Measurements from ENCODE around the gene DEFB132.

DEFB132 gene

DNA sequence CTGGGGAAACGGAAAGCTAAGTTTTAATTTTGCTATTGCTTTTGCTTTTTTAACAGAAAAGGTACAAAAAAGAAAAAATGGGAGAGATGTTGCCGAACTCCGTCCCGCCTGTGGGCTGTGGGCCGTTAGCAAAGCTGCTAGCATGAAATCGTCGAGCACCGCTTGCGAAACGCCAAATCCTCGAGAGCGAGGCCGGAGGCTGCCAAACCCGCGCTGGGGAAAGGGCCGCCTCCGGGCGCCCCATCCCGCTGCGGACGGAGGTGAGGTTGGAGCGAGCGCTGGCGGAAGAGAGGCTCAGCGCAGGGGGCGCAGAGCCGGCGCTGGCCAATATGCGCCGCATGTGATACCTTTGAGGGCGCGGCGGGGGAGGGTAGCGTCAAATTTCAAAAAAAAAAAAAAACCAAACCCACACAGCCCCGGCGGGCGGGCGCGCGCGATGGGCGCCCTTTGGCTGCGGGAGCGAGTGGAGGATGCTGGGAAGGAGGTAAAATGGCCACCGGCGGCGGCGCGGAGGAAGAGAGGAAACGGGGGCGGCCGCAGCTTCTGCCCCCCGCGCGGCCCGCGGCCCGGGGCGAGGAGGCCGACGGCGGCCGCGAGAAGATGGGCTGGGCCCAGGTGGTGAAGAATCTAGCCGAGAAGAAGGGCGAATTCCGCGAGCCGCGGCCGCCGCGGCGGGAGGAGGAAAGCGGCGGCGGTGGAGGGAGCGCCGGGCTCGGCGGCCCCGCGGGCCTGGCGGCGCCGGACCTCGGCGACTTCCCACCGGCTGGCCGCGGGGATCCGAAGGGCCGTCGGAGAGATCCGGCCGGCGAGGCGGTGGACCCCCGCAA, 39.8 kb downstream of the DEFB132 start, which contains the start of gene ZCCHC3:
ZCCHC3 (plus strand) TSS at position 473 of the 827 bp plus-strand sequence; CDS start at position 490, 17 bp downstream.
- peak; percentile 87 for DNase-seq (ENCODE audit: low spot score)

DNA sequence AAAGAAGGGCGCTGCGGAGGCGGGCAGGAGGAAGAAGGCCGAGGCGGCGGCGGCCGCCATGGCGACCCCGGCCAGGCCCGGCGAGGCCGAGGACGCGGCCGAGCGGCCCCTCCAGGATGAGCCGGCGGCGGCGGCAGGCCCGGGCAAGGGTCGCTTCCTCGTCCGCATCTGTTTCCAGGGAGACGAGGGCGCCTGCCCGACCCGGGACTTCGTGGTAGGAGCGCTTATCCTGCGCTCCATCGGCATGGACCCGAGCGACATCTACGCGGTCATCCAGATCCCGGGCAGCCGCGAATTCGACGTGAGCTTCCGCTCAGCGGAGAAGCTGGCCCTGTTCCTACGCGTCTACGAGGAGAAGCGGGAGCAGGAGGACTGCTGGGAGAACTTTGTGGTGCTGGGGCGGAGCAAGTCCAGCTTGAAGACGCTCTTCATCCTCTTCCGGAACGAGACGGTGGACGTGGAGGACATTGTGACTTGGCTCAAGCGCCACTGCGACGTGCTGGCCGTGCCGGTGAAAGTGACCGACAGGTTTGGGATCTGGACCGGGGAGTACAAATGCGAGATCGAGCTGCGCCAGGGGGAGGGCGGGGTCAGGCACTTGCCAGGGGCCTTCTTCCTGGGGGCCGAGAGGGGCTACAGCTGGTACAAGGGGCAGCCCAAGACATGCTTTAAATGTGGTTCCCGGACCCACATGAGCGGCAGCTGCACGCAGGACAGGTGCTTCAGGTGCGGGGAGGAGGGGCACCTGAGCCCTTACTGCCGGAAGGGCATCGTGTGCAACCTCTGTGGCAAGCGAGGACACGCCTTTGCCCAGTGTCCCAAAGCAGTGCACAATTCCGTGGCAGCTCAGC, 40.6 kb downstream of the DEFB132 start:
- DNase-seq (ENCODE audit: low spot score): peak; percentile 67

DNA sequence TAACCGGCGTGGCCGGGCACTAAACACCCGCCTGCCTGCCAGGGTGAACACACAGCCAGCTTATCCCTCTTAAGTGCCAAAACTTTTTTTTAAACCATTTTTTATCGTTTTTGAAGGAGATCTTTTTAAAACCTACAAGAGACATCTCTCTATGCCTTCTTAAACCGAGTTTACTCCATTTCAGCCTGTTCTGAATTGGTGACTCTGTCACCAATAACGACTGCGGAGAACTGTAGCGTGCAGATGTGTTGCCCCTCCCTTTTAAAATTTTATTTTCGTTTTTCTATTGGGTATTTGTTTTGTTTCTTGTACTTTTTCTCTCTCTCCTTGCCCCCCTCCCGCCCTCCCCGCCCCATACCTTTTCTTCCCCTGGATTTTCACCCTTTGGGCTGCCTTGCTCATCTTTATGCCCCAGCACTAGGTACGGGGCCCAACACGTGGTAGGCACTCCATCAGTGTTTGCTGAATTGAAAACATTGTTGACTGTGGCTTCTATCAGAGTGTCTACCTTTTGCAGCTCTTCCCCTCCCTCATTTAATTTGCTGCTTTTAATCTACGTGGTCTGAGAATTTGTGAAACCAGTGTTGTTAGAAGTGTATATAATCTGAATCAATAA, 41.4 kb downstream of the DEFB132 start:
- no peak for DNase-seq (ENCODE audit: low spot score)

DNA sequence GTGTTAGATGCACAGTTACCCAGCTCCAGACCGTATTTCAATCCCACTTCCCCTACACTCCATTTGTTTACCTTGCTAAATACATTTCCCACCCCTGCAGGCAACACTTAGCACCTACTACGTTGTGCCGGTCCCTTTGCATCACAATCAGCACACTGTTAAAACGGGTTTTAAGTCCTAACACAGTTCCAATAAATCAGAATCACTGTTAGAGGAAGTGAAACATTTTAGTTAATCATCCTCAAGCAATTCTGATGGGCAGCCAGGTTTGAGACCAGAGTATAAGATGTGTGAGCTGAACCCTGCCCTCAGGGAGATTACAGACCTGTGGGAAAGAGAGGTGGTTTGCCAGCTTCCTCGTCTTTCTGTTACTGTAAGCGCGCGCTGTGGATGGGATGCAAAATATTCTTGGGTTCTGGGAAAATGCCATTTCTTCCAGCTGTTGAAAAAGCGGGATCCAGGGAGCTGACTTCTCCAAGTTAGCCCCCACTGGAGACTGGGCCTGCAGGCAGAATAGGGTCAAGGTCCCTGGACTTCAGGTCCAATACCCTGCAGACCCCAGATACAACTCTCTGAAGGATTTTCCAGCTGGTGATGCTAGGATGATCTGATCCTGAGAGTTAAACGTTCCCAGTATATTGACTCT, 42.9 kb downstream of the DEFB132 start:
- no peak for DNase-seq (ENCODE audit: low spot score)

DNA sequence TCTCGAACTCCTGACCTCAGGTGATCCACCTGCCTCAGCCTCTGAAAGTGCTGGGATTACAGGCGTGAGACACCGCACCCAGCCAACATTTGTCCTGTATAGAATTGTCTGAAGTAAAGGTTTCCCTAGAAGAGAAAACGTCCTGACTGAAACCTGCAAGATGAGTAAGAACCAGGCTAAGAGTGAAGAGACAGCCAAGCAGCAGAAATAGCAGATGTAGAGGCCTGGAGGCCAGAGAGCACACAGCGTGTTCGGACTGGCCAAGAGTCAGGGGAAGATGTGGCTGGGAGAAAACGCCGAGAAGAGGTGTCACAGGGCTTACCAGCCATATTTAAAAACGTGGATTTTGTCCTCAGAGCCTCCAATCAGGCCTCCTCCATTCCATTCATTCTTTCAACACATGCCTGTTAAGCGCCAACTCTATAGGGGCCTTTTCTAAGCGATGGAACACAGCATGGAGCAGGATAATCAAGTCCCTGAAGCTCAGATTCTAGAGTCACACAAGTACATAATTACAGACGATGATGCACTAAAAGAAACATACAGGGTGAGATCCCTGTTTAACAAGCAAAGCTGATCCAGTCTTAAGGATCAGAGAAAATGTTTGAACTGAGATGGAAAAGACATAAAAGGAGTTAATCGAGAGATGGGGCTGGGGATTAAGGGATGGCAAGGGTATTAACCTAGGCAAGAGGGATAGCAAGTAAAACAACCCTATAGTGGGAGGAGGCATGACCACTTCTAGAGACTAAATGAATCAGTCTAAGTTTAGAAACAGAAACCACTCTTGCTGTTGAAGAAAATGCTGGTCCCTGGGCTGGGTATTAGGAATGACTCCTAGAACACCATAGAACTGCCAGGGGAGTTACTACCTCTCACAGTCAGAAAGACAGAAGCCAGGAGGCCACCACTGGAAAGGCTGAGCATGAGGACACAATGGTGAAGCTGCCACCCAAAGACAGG, 44.6 kb downstream of the DEFB132 start:
- no peak for DNase-seq (ENCODE audit: low spot score)

DNA sequence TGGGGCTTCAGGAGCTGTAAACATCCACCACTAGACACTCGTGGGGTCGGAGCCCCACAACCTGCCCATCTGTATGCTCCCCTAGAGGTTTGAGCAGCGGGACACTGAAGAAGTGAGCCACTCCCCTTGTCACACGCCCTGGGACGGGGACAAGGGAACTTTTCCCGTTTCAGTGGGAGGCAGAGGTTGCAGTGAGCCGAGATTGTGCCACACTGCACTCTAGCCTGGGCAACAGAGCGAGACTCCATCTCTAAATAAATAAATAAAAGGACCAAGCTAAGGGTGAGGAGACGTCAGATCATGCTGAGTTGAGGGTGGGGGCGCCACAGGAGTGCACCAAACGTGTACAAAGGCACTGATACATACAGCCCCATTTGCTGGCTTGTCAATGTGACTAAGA, 48.2 kb downstream of the DEFB132 start:
- no peak for DNase-seq (ENCODE audit: low spot score)

DNA sequence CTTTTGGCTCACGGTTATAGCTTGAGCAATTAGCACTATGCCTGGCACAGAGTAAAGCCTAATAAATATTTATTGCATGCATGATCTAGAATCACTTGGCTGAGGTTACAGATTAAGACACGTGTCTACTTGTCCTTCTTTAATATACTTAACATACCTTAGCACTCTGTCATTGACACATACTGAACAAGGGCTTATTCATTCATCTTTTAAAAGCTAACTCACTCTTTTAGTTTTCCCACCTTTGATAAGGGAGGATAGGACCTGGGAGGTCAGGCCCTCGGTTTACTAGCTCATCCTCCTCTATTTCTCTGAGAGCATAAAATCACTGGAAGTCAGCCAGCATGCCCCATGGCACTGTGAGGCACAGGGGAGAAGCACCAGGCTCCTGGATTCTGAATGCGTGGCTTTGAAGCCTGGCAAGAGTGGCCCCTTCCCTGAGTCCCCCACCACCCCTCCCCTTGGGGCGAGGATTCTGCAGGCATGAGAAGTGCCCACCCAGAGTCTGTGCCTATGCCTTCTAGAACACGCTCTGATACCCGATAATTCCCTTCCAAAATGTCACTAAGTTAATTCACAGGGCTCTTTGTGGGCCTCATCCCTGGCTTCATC, 51.0 kb downstream of the DEFB132 start:
- DNase-seq (ENCODE audit: low spot score): peak; percentile 62

DNA sequence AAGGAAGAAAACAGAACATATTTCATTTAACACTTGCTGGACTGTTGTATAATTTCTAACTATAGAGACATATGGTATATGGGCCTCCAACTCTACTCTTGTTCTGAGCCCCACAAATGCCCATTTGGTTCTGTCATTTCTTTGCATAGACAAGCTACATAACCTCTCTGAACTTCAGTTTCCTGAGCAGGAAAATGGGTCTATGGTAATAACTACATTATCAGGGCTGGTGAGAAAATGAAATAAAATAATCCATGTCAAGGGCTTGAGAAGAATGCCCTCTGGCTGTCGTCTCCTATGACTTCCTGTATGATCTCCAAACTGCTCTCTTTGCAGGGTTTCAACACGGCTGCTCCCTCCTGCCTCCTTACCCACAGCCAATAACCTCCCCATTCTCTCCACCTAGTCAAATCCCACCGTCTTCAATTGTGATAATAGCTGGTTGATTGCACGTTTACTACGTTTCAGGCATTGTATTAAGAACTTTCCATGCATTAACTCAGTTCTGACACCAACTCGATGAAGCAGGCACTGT, 51.8 kb downstream of the DEFB132 start:
- no peak for DNase-seq (ENCODE audit: low spot score)

DNA sequence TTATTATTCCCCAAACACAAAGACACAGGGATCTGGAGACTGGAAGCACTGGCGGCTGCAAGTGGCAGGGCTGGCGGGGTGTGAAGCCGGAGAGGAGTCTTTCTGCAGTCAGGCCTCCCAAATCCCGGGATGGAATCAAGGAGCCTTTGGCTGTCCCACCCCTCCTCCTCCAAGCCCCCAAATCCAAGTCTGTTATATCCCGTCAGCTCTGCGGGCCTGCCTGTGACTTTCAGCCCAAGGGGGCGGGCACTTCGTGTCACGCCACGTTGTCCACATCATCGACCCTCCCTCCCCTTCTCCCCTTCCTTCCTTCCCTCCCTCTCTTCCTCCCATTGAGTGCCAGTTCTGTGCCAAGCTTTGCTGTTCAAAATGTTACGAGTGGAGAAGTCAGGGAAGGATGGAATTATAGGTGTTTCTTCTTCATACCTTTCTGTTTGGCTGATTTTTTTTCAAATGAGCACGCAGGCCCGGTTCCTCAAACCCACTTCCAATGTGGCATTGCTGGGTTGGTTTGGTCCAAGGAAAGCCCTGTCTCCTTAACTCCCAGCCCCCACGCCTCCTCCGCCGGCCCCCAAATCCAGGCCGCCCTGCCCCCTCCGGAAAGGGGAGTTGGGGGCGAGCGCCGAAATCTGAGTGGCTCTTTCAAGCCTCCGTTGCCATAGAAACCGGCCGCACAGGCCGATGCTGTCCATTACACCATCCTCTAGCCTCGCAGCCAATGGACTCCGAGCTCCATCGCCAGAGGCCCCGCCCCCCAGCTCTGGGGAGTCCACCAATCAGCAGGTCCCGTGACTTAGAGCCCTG, 52.5 kb downstream of the DEFB132 start:
- DNase-seq (ENCODE audit: low spot score): peak; percentile 97

DNA sequence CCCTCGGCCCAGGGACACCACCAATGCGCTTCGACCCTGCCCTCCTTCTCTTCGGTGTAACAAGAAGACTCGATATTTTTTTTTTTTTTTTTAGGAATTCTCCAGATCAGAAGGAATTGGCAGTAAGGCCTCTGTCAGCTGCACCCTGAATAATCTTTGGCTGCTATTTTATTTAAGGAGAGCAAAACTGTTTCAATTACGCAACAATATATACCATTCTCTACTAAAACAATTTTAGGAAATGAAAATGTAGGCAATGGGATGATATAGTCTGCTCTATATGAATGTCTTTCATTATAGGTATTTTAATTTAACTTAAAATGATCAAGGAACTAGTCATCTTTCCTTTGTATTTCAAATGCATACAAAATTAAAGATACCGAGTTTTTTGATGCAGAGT, 53.1 kb downstream of the DEFB132 start:
- no peak for DNase-seq (ENCODE audit: low spot score)

All from COLO829 (cell line).